HFF-Myc (cell line): Measurements from ENCODE around the gene ZNF385D.

Source experiments
- DNase-seq: peaks from one replicate; pipeline ENCODE4 v3.0.0-alpha.2; 2011; ENCODE audit warnings: low read depth; ENCODE audit errors: extremely low read depth
- H3K4me3 ChIP-seq: replicated peaks from 2 replicates; pipeline ENCODE4 v1.5.1; 2011; ENCODE audit warnings: low read depth, mild to moderate bottlenecking, control low read depth, low read length
- TF ChIP-seq, protein P1 (sequence below): IDR thresholded peaks from 2 replicates; pipeline ENCODE4 v1.5.1; 2012; ENCODE audit warnings: mild to moderate bottlenecking, low read depth, low read length, control low read depth; ENCODE audit errors: missing control alignments

The ZNF385D gene

DNA sequence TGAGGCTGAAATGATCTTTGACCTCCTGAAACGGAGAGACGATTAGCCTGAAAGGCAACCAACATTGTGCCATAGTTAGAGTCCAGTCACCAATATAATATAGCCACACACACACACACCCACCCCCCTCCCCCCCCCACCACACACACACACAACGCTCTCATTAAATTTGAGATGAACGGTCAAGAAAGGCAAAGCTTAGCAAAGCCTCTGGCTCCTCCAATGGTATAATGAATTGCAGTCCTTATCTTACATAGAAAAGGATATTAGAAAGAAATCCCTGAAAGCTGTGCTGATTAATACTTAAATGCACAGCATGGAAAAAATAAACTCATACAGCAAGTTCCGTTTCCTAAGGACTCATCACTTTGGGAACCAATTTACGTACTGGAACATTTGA is 876 bp upstream of the ZNF385D start:
- TF ChIP-seq, protein P1, sequence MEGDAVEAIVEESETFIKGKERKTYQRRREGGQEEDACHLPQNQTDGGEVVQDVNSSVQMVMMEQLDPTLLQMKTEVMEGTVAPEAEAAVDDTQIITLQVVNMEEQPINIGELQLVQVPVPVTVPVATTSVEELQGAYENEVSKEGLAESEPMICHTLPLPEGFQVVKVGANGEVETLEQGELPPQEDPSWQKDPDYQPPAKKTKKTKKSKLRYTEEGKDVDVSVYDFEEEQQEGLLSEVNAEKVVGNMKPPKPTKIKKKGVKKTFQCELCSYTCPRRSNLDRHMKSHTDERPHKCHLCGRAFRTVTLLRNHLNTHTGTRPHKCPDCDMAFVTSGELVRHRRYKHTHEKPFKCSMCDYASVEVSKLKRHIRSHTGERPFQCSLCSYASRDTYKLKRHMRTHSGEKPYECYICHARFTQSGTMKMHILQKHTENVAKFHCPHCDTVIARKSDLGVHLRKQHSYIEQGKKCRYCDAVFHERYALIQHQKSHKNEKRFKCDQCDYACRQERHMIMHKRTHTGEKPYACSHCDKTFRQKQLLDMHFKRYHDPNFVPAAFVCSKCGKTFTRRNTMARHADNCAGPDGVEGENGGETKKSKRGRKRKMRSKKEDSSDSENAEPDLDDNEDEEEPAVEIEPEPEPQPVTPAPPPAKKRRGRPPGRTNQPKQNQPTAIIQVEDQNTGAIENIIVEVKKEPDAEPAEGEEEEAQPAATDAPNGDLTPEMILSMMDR, result no peak
- no peak overlapping the region for H3K4me3 ChIP-seq

DNA sequence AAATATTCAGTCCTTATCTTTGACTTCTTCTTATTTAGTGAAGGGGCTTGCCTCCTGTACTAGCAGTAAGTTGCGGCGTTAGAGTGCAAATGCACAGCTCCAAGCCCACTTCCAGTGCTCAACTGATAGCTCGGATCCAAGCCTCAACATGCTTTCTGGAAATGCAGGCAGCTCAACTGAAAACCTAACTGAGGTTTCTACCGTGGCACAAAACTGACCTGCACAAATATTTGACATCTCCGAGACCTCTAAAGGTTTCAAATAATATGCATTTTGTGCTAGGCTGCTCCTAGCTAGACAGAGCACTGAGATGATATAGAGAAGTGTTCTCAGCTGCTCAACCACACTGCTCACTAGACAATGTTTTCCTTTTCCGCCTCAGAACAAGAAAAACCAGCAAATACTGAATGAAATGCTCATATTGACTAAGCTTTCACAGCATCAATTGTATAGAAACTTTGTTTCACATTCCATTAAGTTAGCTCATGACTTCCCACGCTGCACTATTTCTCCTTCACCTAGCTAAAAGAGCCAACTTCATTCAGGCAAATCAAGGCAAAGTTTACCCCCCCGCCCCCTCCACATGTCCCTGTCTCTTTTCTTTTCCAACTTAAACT is 822 bp downstream of the ZNF385D start:
- H3K4me3 ChIP-seq, result peak overlapping the region; percentile 35
- TF ChIP-seq, protein P1, result no peak
- no peak for DNase-seq

More for the DNA sequence above, 876 bp upstream of the ZNF385D start:
- no peak for DNase-seq

DNA sequence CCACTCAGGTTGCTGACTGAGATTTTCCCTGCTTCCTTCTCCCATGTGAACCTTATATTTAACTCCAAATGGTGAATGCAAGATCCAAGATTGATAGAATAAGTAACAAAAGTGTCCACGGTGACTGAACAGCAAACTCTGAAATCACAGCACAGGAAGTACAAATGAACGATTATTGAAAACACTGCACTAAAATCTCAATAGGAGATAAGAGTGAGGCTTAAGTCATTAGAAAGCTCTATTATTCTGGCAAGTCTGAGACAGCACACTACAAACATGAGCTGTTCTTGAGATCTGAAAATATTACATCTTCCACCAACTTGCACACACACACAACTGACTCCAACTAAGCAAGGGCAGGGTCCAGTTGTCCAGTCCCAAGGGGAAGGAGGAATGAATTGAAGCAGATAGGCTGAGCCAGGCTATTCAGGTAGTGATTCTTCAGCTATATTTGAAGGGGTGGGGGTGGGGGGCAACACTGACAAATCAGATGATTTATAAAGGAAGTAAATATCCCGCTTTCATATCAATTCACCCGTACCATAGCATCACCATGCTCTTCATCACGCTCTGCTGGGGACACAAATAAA is 2.9 kb downstream of the ZNF385D start:
- no peak for DNase-seq
- H3K4me3 ChIP-seq, result no peak overlapping the region
- TF ChIP-seq, protein P1, result no peak

DNA sequence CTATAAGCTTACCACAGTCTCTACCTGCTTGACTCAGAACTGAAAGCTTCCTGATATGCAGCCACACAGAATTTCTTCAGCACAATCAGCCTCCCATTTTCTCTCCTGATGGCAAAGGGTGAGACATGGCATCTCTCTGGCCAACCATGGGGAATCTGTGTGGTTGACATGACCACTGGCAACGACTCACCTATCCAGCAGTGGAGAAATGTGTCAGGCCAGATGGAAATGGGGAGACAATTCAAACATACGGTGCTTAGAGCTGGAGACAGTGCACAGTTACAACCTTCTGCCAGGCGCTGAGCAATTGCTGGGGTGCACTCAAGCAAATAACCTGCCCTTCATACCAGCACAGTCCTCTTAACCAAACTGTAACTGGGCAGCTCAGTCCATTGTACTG is 3.6 kb downstream of the ZNF385D start:
- TF ChIP-seq, protein P1, result no peak
- no peak for DNase-seq
- no peak overlapping the region for H3K4me3 ChIP-seq

DNA sequence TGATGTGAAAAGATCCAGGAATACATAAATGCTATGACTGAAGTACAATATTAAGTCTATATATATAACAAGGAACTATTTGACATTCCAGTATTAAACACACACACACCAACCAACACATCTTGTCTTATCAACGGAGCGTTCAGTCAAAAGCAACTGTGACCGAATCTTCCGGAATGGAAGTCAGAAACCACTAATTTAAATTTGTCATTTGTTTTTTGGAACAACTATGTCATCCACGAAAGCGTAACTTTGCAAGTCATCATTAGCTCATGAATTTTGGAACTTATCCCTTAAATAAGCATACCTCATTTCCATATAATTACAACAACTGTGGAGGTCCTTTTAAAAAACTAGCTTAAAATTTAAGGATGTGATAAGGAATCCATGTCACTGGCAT is 5.0 kb downstream of the ZNF385D start:
- no peak for DNase-seq
- TF ChIP-seq, protein P1, result no peak
- H3K4me3 ChIP-seq, result no peak overlapping the region

DNA sequence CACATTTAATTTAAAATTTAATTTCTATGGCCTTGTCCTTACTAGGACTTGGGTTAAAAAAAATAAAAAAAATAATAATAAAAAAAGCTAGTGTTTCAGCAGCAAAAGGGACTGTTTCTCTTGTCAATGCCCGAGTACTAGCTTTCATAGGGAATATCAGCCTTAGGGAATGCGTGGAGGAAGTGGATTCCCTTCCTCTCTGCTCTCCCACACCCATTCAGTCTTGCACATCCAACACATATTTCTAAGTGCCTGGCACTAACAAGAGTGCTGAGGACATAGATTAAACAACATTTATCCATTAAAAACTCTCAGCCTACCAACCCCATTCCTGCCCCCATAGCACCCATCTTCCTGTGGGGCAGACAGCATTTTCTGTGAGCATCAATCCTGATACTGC is 6.2 kb downstream of the ZNF385D start:
- TF ChIP-seq, protein P1, result no peak
- DNase-seq, result no peak
- no peak overlapping the region for H3K4me3 ChIP-seq
